GM23338 (cell line): ENCODE results near the gene SLC7A6.

Experiments
- CREB1 ChIP-seq: fragments of 250-450 bp; sonication (Bioruptor Pico); IDR thresholded peaks from 2 replicates; pipeline ENCODE4 v1.5.0; 2020; ENCODE audit warnings: low read depth, mild to moderate bottlenecking, moderate library complexity
- CTCF ChIP-seq, 2 experiments: fragments of 200-600 bp in 1 of 2; sonication (generic) in 1 of 2; conservative IDR thresholded peaks; 2 replicates each; pipeline versions ENCODE4 v1.5.1 to v1.6.1; 2016 to 2017; ENCODE audit warnings: antibody characterized with exemption in 2 of 2, low read depth in 2 of 2, mild to moderate bottlenecking in 2 of 2, moderate library complexity in 1 of 2
- EZH2 ChIP-seq: fragments of 200-600 bp; sonication (generic); IDR thresholded peaks from one replicate; pipeline ENCODE4 v1.8.0; 2017; ENCODE audit warnings: antibody characterized with exemption, mild to moderate bottlenecking, low read depth; ENCODE audit not compliant: unreplicated experiment
- JUNB ChIP-seq: IDR thresholded peaks from one replicate; pipeline ENCODE4 v1.6.1; 2016; ENCODE audit warnings: antibody characterized with exemption; ENCODE audit not compliant: unreplicated experiment
- POLR2AphosphoS5 ChIP-seq: IDR thresholded peaks from 2 replicates; pipeline ENCODE4 v1.6.1; 2016; ENCODE audit warnings: antibody characterized with exemption, low read depth
- STAT1 ChIP-seq: IDR thresholded peaks from one replicate; pipeline ENCODE4 v1.6.1; 2016; ENCODE audit warnings: antibody characterized with exemption; ENCODE audit not compliant: unreplicated experiment

GRCh38 chr16:68281368-68282063 is 17.2 kb downstream of the SLC7A6 start:
- TF ChIP-seq POLR2AphosphoS5, result no peak
- no peak for TF ChIP-seq EZH2
- TF ChIP-seq CTCF (conservative IDR thresholded peaks at IDR 0.05; ENCODE audit: low read depth in 2 of 2), result no peak
- TF ChIP-seq JUNB, result no peak
- no peak for TF ChIP-seq STAT1
- no peak for TF ChIP-seq CREB1 (CRISPR knock-in tag)
